8988T (cell line): ENCODE data around the gene HBE1.
"Not testable (repeated sequence)": the region's sequence is repeated elsewhere in the genome, so short reads cannot be mapped to it uniquely, and the experiment has no call there.

Experiments
- DNase-seq: peaks from one replicate; pipeline ENCODE4 v3.0.0; 2011

HBE1 gene

DNA sequence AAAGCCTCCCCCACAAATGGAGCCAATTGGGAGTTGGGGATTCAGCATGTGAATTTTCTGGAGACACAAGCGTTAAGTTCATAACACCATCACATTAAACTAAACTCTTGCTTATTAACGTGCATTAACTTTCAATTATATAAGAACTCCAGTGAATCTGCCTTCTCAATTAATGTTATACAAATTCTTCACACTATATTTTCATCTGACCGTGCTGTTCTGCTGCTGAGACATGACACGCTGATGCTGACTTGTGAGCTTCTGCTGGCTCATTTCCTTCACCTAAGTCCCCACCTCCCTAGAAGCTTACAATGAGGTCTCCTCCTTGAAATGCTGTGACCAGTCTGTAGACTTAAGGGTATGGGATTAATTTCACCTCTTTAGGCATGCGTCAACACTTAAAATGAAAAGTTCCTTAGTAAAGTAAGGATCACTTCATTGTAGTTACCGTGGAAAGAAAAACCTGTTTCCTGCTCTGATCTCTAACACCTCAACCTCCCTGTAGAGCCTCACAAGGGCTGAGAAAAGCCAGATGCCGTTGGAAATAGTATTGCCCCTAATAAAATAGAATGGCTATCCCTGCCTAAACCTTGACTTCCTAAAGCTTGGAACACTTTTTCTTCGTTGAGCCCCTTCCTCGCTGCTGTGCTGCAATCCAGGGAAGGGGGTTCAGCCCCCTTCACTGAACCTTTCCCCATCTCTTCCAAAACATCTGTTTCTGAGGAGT is 17.4 kb downstream of the HBE1 start:
- no peak for DNase-seq

DNA sequence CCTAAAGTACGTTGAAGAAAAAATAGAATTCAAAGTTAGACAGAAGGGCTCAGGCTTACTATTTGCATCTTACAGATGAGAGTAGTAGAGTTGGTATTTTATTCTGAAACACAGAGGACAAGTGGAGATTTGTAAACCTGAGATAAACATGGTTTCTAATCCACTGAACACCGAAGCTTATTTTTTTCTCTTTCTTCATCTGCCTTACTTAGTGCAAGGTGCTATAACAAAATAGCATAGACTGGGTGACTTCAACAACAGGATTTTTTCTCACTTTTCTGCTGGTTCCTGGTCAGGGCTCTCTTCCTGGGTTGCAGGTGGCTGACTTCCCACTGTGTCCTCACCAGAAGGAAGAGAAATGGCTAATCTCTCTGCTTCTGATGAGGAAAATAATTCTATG is 18.0 kb downstream of the HBE1 start:
- DNase-seq = no peak

DNA sequence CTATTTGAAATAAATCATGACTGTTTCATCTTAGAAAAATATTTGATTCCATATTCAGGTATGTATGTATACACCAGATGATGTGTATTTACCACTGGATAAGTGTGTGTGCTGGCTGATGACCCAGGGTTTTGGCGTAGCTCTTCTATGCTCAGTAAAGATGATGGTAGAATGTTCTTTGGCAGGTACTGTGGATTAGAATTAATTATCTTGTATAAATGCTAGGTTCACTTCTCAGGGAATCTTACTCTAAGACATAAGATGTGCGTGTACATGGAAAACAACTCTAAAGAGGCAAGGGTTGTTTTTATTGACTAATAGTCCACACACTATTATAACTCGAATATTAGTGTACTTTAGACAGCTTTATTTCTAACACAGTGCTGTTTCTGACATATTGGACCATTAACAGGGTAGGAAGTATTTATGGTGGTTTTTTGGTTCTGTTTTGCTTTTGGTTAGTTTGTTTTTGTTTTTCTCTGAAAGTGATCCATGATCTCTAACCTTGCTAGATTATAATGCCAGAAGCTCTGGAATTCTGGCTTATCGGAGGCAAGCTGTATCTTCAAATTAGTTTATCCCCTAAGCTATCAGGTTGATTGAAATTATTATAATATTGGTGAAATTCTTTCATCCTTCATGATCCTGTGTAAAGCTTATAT is 19.1 kb downstream of the HBE1 start:
- DNase-seq = no peak

DNA sequence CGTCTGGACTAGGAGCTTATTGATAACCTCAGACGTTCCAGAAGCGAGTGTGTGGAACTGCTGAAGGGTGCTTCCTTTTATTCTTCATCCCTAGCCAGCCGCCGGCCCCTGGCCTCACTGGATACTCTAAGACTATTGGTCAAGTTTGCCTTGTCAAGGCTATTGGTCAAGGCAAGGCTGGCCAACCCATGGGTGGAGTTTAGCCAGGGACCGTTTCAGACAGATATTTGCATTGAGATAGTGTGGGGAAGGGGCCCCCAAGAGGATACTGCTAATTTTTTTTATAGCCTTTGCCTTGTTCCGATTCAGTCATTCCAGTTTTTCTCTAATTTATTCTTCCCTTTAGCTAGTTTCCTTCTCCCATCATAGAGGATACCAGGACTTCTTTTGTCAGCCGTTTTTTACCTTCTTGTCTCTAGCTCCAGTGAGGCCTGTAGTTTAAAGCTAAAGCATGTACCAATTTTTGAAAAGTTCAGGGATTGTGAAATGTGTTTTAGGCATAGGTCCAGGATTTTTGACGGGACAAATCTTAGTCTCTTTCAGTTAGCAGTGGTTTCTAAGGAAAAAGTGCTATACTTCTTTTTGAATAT is 19.8 kb downstream of the HBE1 start, which contains the start of gene HBG1:
TSS of gene HBG1 (minus strand) at position 51 of the 590 bp plus-strand sequence. CDS start 53 bp downstream, outside the sequence.
- not testable (repeated sequence) for DNase-seq

DNA sequence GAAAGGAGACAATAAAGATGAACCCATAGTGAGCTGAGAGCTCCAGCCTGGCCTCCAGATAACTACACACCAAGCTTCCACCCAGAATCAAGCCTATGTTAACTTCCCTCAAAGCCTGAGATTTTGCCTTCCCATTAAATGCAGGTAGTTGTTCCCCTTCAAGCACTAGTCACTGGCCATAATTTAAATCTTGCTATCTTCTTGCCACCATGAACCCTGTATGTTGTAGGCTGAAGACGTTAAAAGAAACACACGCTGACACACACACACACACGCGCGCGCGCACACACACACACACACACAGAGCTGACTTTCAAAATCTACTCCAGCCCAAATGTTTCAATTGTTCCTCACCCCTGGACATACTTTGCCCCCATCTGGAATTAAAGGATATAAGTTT is 21.2 kb downstream of the HBE1 start:
- not testable (repeated sequence) for DNase-seq

DNA sequence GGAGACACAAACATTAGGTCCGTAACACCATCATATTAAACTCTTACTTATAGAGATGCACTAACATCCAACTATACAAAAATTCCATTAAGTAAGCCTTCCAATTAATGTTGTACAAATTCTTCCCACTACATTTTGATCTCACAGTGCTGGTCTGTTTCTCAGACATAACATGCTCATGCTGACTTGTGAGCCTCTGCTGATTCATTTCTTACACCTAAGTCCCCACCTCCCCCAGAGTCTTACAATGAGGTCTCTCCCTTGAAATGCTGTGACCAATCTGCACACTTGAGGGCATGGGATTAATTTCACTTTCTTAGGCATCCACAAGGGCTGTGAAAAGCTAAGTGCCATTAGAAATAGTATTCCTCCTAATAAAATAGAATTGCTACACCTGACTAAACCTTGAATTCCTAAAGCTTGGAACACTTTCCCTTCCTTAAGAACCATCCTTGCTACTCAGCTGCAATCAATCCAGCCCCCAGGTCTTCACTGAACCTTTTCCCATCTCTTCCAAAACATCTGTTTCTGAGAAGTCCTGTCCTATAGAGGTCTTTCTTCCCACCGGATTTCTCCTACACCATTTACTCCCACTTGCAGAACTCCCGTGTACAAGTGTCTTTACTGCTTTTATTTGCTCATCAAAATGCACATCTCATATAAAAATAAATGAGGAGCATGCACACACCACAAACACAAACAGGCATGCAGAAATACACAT is 22.1 kb downstream of the HBE1 start:
- DNase-seq = no peak

DNA sequence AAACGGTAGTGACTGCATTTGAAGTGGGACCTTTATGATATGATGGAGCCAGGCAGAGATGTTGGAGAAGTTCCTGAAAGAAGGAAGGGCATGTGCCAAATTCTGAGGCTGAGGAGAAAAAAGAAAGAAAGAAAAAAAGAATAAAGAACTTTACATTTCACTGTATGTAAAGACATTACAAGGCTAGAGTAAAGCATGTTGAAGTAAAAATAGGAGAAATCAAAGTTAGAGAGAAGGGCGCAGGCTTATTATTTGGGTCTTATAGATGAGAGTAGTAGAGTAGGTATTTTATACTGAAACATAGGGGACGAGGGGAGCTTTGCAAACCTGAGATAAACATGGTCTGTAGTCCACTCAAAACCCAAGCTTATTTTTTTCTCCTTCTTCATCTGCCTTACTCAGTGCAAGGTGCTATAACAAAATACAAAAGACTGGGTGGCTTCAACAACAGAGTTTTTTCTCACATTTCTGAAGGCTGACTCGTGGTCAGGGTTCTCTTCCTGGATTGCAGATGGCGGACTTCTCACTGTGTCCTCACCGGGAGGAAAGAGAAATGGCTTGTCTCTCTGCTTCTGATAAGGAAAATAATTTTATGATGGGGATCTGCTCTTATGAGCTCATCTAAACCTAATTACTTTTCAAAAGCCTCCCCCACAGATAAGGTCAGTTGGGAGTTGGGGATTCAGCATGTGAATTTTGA is 22.8 kb downstream of the HBE1 start:
- no peak for DNase-seq

DNA sequence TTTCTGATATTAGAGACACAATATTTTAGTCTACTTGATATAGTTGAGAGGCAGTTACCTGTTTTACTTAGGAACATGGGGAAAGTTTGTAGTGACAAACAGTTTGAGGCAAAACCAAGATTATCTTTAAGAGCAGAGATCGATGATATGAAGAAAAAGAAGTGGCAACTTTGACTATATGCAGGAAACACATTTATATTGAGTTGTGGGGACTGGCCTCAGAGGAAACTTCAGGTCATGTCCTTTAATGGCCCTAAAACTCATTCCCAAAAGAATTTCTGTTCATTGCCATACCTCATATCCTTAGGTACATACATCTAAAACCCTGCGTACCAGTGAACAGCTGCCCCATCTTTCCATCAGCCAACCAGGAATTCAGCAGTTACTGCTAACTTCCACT is 24.6 kb downstream of the HBE1 start:
- DNase-seq = no peak

DNA sequence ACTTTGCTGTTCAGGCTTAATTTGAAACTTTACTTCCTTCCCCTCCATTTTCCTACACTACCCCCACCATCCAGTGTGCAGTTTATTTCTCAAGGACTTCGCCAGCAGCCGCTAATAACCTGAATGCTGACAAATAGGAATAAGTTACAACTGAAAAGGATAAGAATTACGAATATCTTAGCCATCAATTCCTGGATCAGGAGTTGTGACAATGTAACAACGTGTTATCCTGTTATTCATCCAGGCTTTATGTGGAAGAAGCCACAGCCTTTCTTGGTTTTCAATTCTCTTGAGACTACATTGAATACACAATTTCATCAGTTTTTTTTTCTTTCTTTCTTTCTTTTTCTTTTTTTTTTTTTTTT is 25.9 kb downstream of the HBE1 start:
- DNase-seq = no peak

DNA sequence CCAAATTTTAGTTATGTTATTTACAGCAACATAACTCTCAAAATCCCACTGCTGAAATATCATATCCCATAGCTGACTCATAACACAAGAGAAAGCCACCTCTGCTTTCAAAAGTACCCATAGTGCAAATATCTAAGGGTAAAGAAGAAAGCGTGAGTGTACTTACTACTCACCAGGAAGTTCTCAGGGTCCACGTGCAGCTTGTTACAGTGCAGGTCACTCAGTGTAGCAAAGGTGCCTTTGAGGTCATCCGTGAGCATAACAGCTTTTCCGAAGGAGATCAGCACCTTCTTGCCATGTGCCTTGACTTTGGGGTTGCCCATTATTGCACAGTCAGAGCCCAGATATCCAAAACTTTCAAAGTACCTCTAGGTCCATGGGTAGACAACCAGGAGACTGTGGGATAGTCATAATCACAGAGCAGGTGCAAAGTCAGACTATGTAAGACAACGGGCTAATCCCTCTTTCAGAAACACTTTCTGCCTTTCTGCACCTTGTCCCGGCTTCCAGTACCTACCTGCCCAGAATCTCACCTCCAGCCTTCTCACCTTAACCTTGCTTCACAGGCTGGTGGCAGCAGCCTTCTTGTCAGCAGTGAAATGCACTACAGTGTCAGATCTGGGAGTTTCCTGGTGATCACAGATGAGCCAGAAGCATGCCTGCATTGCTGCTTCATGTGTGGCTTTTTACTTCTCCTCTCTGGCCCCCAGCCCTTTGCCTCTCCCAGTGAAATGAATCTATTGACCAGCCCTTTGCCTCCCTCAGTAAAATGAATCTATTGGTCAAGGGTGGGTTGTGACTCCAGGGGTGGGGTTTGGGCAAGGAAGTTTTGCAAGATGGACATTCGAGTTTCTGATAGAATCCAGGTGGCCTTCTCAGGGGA is 26.6 kb downstream of the HBE1 start:
- no peak for DNase-seq

DNA sequence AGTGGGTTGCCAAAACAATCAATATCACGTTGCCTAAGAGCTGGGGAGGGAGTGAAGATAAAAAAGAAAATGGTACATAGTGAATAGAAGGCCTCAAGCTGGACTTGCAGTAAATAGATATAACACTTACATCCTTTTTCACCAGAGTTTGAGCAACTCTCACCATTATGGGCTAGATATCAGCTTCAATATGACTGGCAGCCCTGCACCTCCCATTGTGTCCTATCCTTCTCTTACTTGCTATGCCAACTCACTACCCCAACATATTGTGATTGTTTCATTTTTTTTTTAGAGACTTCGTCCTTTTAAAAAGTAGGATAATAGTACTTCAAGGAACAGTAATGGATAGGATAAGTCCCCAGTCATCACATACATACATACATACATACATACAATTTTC is 27.5 kb downstream of the HBE1 start:
- no peak for DNase-seq

DNA sequence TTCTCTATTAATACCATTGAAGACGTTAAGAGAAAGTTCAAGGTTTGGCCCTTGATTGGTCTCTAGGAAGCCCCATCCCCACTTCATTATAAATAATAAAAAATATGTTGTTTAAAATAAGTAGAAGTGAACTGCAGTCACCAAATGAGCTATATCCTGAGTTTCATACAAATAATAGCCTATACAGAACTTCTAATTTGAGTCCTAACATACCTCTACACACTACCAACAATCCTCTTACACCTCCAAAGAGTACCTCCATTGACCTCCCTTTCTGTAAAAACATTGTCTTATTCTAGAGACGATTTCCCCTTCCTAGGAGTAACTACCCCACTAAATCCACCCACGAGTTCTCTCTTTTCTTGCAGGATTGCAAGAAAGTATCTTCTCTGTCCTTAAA is 28.3 kb downstream of the HBE1 start:
- no peak for DNase-seq

DNA sequence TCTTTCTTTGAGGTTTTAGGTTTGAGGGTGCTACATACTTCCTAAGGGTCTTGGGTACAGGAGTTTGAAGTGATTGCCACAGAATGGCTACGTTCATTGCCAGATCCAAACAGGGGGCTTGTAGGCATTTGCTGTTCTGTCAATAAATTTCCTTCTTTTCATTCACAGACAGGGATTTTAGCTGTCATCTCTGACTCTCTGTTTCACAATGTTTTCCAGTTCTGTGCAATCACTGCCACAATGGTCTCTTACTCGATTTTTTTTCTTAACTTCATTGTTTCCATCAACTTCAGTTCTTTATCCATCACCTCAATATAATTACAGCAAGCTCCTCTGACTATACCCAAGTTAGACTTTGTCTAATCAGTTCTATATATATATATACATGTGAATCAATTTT is 29.3 kb downstream of the HBE1 start:
- DNase-seq = no peak

DNA sequence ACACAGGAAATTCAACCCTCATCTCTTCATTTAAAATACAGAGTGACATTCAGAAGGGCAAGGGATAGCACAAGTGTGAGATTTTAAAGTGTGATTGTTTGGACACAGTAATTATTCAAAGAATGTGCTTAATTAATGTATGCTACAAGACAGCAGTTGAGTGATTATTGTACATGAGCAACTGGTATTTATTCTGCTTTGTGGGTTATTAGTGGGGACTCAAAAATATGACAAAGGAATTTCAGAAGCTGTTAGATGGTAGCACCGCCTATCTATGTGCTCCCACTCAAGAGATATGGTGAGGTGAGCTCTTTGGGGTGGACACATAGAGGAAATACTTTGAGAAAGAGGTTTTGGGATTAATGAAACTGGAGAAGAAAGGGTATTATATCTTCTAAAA is 29.7 kb downstream of the HBE1 start:
- no peak for DNase-seq

DNA sequence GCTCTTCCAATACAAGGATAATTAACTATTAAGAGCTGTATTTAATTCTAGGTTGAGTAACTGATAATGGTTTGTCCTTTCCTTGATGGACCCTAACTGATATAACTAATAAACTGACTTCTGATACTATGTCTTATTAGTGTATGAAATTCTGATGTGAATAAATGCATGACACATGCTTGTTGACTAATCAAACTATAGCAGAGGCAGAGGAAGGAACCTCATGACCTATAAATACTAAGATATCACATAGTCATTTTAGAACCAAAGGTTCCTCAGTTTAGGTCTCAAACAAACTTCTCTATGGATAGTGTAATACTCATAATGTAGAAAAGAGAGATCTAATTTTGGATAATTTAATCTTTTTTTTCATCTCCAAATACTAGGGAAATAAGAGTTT is 30.7 kb downstream of the HBE1 start:
- DNase-seq = no peak

DNA sequence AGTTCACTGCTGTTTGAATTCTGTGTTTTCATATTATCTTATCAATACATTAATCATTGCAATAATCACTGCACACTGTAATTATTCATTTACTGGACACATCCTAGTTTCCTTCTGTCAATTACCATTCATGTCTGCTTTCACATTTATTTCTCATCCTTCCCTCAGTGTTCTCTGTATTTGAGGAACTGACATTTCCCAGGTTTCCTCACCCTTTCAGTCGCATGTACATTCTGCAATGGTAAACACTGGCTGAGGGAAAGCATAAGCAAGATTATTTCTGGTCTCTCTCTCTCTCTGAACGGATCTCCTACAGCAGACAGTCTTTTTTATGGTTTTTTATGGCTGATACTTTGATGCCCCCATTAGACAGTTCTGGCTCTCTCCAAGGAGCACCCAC is 31.3 kb downstream of the HBE1 start:
- no peak for DNase-seq

DNA sequence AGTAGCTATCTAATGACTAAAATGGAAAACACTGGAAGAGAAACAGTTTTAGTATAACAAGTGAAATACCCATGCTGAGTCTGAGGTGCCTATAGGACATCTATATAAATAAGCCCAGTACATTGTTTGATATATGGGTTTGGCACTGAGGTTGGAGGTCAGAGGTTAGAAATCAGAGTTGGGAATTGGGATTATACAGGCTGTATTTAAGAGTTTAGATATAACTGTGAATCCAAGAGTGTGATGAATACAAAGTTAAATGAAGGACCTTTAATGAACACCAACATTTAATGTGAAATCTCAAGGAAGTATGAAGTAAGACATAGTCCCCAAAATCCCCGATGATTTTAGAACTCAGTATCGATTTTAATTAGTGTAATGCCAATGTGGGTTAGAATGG is 32.3 kb downstream of the HBE1 start:
- DNase-seq = no peak

DNA sequence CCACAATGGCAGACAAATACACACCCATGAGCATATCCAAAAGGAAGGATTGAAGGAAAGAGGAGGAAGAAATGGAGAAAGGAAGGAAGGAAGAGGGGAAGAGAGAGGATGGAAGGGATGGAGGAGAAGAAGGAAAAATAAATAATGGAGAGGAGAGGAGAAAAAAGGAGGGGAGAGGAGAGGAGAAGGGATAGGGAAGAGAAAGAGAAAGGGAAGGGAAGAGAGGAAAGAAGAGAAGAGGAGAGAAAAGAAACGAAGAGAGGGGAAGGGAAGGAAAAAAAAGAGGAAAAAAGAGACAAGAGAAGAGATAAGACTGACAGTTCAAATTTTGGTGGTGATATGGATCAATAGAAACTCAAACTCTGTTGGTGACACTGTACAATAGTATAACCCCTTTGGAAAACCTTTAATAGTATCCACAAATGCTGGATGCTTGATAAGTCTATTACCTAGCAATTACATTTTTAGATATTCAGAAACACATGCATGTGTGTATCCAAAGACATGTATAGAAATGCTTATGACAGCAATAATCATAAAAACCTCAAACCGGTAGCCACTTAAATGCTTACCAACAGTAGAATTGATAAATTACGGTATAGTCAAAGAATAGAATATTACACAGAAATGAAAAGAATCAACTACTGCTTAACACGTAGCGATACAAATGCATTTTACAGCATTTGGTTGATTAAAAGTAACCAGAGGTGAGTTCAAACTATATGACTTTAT is 34.2 kb downstream of the HBE1 start:
- no peak for DNase-seq

DNA sequence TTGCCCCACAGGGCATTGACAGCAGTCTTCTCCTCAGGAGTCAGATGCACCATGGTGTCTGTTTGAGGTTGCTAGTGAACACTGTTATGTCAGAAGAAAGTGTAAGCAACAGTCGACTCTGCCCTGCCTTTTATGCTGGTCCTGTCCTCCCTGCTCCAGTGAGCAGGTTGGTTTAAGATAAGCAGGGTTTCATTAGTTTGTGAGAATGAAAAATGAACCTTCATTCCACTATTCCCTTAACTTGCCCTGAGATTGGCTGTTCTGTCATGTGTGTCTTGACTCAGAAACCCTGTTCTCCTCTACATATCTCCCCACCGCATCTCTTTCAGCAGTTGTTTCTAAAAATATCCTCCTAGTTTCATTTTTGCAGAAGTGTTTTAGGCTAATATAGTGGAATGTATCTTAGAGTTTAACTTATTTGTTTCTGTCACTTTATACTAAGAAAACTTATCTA is 35.3 kb downstream of the HBE1 start, which contains the start of gene HBD:
TSS of gene HBD (minus strand) at position 103 of the 454 bp plus-strand sequence. CDS start at position 53, 50 bp downstream.
- no peak for DNase-seq

DNA sequence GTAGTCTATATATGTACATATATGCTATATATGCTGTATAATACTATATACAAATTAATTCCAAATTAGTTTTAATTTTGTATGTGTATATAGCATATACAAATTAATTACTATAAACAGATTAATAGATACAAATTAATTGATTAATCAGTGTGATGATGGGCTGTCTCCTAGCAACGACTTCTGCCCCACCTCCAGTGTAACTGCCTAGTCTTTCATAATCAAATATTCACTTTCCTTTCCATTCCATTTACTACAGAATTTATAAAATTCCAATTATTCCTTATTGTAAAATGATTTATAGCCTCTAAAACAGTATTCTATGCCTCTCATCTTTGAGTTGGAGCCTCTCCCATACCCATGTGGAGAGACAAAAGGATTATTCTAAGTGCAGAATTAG is 36.4 kb downstream of the HBE1 start:
- no peak for DNase-seq

DNA sequence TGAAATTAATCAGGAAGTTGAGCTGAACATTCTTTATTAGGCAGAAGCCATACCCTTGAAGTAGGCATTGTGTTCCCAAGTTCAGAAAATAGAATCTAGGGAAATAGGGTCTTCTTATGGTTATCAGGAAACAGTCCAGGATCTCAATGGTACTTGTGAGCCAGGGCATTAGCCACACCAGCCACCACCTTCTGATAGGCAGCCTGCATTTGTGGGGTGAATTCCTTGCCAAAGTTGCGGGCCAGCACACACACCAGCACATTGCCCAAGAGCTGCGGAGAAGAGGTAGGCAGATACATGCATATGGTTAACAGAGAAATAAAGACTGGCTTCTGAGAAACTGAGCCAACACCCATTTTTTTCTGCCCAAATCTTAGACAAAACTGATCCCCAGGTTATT is 36.9 kb downstream of the HBE1 start:
- DNase-seq = no peak
